Vagina (tissue), 2 donors: ENCODE measurements around the gene SLC35G6. TPM values are rescaled to one million over a fixed set of nuclear protein-coding genes. Genes with fewer than 3 reads are reported as not detected.
"Not testable (repeated sequence)": the region's sequence is repeated elsewhere in the genome, so short reads cannot be mapped to it uniquely, and the experiment has no call there.

Experiments
- DNase-seq, 2 donors: peaks; one replicate each; pipeline ENCODE4 v3.0.0-alpha.2; 2017; ENCODE audit errors: extremely low spot score in 2 of 2
- H3K27ac ChIP-seq: fragments of 200-600 bp; sonication (generic); one replicate; pipeline ENCODE4 v1.5.1; 2019
- H3K27me3 ChIP-seq: fragments of 200-600 bp; sonication (generic); one replicate; pipeline ENCODE4 v1.5.1; 2019
- H3K36me3 ChIP-seq, 2 donors: fragments of 200-600 bp; sonication (generic); one replicate each; pipeline ENCODE4 v1.5.1; 2017 to 2019
- H3K4me1 ChIP-seq: fragments of 200-600 bp; sonication (generic); one replicate; pipeline ENCODE4 v1.5.1; 2019
- H3K4me3 ChIP-seq, 2 donors: fragments of 200-600 bp; sonication (generic); 1 replicate in 1 of 2; 2 replicates in 1 of 2; pipeline ENCODE4 v1.5.1; 2016 to 2019
- H3K9me3 ChIP-seq: fragments of 200-600 bp; sonication (generic); one replicate; pipeline ENCODE4 v1.5.1; 2019
- POLR2A ChIP-seq, 2 donors: fragments of 450-650 bp; IDR thresholded peaks; one replicate each; pipeline ENCODE4 v1.6.1; 2017; ENCODE audit warnings: antibody characterized with exemption in 2 of 2, mild to moderate bottlenecking in 2 of 2, moderate library complexity in 2 of 2
- POLR2AphosphoS5 ChIP-seq, 2 donors: sonication (generic); formaldehyde crosslinking; IDR thresholded peaks; one replicate each; pipeline ENCODE4 v1.9.0; 2017; ENCODE audit warnings: antibody characterized with exemption in 2 of 2, mild to moderate bottlenecking in 2 of 2, low read depth in 1 of 2; ENCODE audit not compliant: insufficient read depth in 1 of 2
- intact Hi-C: fragments of 100-400 bp; cut with DNase I; formaldehyde crosslinking; loops from one replicate; pipeline ENCODE4 v1.15.1; 2023
- total RNA-seq: library from RNA; depleted of rRNA; stranded (reverse); fragments of >200 nt; gene quantifications from one replicate; pipeline ENCODE4 v1.2.3, GENCODE V29; 2016
- TF ChIP-seq, protein P1 (sequence below), 3 experiments: fragments of 450-650 bp in 2 of 3; fragments of 200-600 bp in 1 of 3; sonication (generic) in 1 of 3; IDR thresholded peaks; one replicate each; pipeline ENCODE4 v1.5.1; 2017 to 2019; ENCODE audit warnings: antibody characterized with exemption in 3 of 3, mild to moderate bottlenecking in 2 of 3, moderate library complexity in 2 of 3

Gene SLC35G6
- total RNA-seq, 1 donor from 2014 or later, result not detected

DNA sequence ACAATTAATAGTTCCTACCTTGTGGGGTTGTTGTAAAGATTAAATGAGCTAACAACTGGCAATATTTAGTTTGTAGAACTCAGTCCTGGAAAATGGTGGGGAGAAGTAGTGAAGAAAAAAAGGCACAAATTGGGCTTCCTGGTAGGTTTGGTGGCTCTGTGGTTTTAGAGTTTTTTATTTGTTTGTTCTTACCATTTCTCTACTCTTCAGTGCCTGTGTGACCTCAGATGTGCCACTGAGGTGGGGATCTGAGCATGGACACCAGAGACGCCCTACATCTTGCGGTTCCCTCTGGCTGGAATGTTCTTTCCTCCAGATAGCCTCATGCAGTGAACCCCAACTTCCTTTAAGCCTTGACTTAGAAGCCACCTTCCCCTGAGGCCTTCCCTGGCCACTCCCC, 9.5 kb upstream of the SLC35G6 start:
- no peak for DNase-seq
- intact Hi-C loops, result no loop called here
- no peaks in the 10 kb centered on the region for H3K9me3 ChIP-seq
- H3K27me3 ChIP-seq, result no peaks in the 10 kb centered on the region
- TF ChIP-seq POLR2AphosphoS5 (IDR thresholded peaks at IDR 0.05; ENCODE audit: insufficient read depth in 1 of 2, low read depth in 1 of 2) (no peak), POLR2A (IDR thresholded peaks at IDR 0.05) (no peak)
- TF ChIP-seq, protein P1, sequence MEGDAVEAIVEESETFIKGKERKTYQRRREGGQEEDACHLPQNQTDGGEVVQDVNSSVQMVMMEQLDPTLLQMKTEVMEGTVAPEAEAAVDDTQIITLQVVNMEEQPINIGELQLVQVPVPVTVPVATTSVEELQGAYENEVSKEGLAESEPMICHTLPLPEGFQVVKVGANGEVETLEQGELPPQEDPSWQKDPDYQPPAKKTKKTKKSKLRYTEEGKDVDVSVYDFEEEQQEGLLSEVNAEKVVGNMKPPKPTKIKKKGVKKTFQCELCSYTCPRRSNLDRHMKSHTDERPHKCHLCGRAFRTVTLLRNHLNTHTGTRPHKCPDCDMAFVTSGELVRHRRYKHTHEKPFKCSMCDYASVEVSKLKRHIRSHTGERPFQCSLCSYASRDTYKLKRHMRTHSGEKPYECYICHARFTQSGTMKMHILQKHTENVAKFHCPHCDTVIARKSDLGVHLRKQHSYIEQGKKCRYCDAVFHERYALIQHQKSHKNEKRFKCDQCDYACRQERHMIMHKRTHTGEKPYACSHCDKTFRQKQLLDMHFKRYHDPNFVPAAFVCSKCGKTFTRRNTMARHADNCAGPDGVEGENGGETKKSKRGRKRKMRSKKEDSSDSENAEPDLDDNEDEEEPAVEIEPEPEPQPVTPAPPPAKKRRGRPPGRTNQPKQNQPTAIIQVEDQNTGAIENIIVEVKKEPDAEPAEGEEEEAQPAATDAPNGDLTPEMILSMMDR (IDR thresholded peaks at IDR 0.05), result no peak
- no peak overlapping the region for H3K4me3 ChIP-seq
- no peak overlapping the region for H3K27ac ChIP-seq
- H3K4me1 ChIP-seq, result peaks cover 86% of the 10 kb centered on the region
- H3K36me3 ChIP-seq, result peaks cover 0 to 6% of the 10 kb centered on the region in 2 donors

DNA sequence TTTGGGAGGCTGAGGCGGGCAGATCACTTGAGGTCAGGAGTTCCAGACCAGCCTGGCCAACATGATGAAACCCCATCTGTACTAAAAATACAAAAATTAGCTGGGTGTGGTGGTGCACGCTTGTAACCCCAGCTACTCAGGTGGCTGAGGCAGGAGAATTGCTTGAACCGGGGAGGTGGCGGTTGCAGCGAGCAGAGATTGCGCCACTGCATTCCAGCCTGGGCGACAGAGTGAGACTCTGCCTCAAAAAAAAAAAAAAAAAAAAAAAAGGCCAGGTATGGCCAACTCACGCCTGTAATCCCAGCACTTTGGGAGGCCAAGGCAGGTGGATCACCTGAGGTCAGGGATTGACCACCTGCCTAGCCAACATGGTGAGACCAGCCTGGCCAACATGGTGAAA, 6.5 kb upstream of the SLC35G6 start:
- H3K9me3 ChIP-seq, intact Hi-C loops, H3K4me3 ChIP-seq, DNase-seq, H3K27me3 ChIP-seq, H3K36me3 ChIP-seq: not testable (repeated sequence)
- Histone ChIP-seq H3K4me1 (peaks cover 75% of the 10 kb centered on the region), H3K27ac (peak overlapping the region; percentile 100)

DNA sequence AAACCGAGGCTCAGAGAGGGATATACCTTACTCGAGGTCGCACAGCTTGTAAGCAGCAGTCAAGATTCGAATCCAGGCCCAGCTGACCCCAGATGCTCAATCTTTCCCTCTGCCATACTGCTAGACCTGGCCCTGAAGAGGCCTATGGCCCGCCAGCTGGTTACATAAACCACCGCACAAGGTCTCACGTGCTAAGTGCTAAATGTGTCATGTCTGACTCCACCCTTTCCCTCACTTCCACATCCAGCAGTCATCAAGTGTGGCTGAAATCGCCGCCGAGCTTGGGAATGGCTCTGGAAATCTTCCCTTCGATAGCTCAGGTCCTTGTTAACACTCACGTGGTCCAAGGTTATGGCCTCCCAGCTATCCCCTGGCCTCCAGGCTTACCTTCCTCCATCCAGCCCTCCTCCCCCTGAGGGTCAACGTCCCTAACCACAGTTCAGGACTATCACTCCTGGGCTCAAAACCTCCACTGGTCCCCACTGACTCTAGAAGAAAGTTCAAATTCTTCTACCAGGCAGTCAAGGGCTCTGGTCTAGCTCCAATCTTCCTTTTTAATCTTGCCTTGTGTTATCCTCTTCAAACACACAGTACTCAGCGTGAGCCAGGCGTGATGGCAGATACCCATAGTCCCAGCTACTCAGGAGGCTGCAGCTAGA, 5.4 kb upstream of the SLC35G6 start:
- Histone ChIP-seq H3K4me1 (peaks cover 71% of the 10 kb centered on the region), H3K27me3 (no peaks in the 10 kb centered on the region), H3K27ac (peak overlapping the region; percentile 100), H3K9me3 (no peaks in the 10 kb centered on the region), H3K36me3 (no peaks in the 10 kb centered on the region), H3K4me3 (peak overlapping the region in 1 of 2 donors; percentile 1)
- no peak for DNase-seq
- TF ChIP-seq, protein P1 (IDR thresholded peaks at IDR 0.05), result no peak
- TF ChIP-seq POLR2AphosphoS5 (IDR thresholded peaks at IDR 0.05; ENCODE audit: insufficient read depth in 1 of 2, low read depth in 1 of 2) (peak; percentile 43 to 77), POLR2A (IDR thresholded peaks at IDR 0.05) (no peak)
- intact Hi-C loops, result no loop called here

DNA sequence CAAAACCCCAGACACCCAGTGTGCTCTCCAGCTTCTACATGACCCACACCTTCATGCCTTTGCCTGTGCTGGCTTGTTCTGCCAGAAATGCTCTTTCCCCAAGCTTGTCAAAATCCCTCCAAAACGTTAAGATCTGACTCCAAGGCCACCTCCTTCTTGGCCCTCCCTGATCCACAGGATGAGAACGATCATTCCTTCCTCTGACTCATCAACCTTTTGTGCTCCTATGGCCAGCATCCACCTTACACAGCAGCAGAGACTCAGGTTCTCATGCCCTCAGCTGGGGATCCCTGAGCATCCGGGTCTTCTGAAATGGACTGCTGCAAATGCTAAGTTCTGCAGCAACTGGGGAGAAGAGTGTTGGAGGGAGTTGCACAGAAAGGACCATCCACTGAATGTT, 4.8 kb upstream of the SLC35G6 start:
- Histone ChIP-seq H3K4me1 (peaks cover 72% of the 10 kb centered on the region), H3K4me3 (no peak overlapping the region), H3K36me3 (no peaks in the 10 kb centered on the region), H3K9me3 (no peaks in the 10 kb centered on the region), H3K27ac (peak overlapping the region; percentile 100), H3K27me3 (no peaks in the 10 kb centered on the region)
- no peak for TF ChIP-seq POLR2A (IDR thresholded peaks at IDR 0.05)
- TF ChIP-seq, protein P1 (IDR thresholded peaks at IDR 0.05), result no peak
- no peak for TF ChIP-seq POLR2AphosphoS5 (IDR thresholded peaks at IDR 0.05; ENCODE audit: insufficient read depth in 1 of 2, low read depth in 1 of 2)
- intact Hi-C loops, result no loop called here
- no peak for DNase-seq

DNA sequence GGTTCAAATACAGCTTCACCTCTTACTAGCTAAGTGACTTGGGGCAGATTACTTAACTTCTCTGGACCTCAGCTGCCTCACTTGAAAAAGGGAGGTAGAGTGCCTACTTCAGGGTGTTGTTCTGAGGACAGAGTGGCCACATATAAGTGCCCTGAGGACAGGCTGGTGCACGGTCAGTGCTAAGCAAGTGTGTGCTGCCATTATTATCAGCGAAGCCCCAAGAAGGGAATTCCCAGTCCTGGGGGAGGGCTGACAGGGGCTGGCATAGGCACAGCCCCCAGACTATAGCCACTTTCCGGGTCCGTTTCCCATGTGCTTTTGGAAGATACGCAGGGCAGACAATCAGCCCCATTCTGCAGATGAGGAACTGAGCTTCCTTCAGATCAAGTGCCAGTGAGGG, 4.3 kb upstream of the SLC35G6 start:
- peak overlapping the region; percentile 84 to 89 for H3K4me3 ChIP-seq

More for the DNA sequence above, 4.3 kb upstream of the SLC35G6 start:
- no peaks in the 10 kb centered on the region for H3K36me3 ChIP-seq
- no peaks in the 10 kb centered on the region for H3K27me3 ChIP-seq
- no peaks in the 10 kb centered on the region for H3K9me3 ChIP-seq
- DNase-seq, result no peak
- intact Hi-C loops, result no loop called here
- peaks cover 72% of the 10 kb centered on the region for H3K4me1 ChIP-seq
- TF ChIP-seq POLR2A (IDR thresholded peaks at IDR 0.05), result no peak
- TF ChIP-seq, protein P1 (IDR thresholded peaks at IDR 0.05), result no peak
- peak overlapping the region; percentile 100 for H3K27ac ChIP-seq
